HepG2 (cell line): Measurements from ENCODE around the gene RABGGTA. TPM values are rescaled to one million over a fixed set of nuclear protein-coding genes. Genes with fewer than 3 reads are reported as not detected.

Source experiments
- ATAC-seq: fragments of 200-7000 bp; cut with Tn5 transposase; 3 replicates; pipeline ENCODE4 v1.9.1; 2020; ENCODE audit warnings: mild to moderate bottlenecking, moderate library complexity
- BruUV-seq: library from RNA; stranded (reverse); fragments of 400-500 nt; replicated peaks from 2 replicates; lab custom pipeline; 2021; lab: Mats Ljungman, UMichigan
- CTCF ChIA-PET: fragments of 300-600 bp; formaldehyde crosslinking; extraction: SDS; loops from one replicate; lab custom pipeline; 2021; ENCODE audit warnings: low total read pairs, inconsistent platforms, low intra/inter-chr PET ratio; lab: Yijun Ruan, JAX
- POLR2A ChIA-PET: fragments of 350-600 bp; sonication (Branson Sonifier 250); formaldehyde crosslinking; loops from one replicate; lab custom pipeline; 2020; ENCODE audit warnings: antibody characterized with exemption, inconsistent platforms; lab: Yijun Ruan, JAX
- DNase-seq: peaks from one replicate; pipeline ENCODE4 v3.0.0-alpha.2; 2015; ENCODE audit warnings: low spot score
- FAIRE-seq: peaks from 3 replicates; lab custom pipeline; 2011; peaks lifted over from hg19 to GRCh38; lab: Jason Lieb, UNC
- H2AFZ ChIP-seq: one replicate; pipeline ENCODE4 v1.6.1; 2011; ENCODE audit warnings: low read length, inconsistent platforms
- H3K27ac ChIP-seq: fragments of 300-600 bp; 3 replicates; pipeline ENCODE4 v1.8.0; 2011; ENCODE audit warnings: mixed run types, mild to moderate bottlenecking, mixed read lengths, low read length, inconsistent platforms; ENCODE audit not compliant: insufficient read depth; ENCODE audit errors: extremely low read length
- H3K27me3 ChIP-seq, 2 experiments: fragments of 200-600 bp in 1 of 2; 2 replicates in 1 of 2; 3 replicates in 1 of 2; pipeline versions ENCODE4 v1.6.0 to v1.8.0; 2011; ENCODE audit warnings: low read length in 2 of 2, mild to moderate bottlenecking in 2 of 2, moderate library complexity in 2 of 2, inconsistent platforms in 1 of 2; ENCODE audit not compliant: insufficient read depth in 2 of 2, control insufficient read depth in 1 of 2
- H3K36me3 ChIP-seq, 2 experiments: fragments of 200-600 bp in 1 of 2; replicated peaks in 1 of 2; 2 replicates in 1 of 2; 3 replicates in 1 of 2; pipeline versions ENCODE4 v1.5.1 to v1.8.0; 2011; ENCODE audit warnings: low read length in 2 of 2, inconsistent platforms in 1 of 2; ENCODE audit not compliant: insufficient read depth in 2 of 2, control insufficient read depth in 1 of 2
- H3K4me1 ChIP-seq: 2 replicates; pipeline ENCODE4 v1.5.1; 2012; ENCODE audit warnings: low read length, inconsistent platforms; ENCODE audit not compliant: insufficient read depth
- H3K4me2 ChIP-seq: 2 replicates; pipeline ENCODE4 v1.6.0; 2011; ENCODE audit warnings: low read depth, low read length, inconsistent platforms
- H3K4me3 ChIP-seq, 3 experiments: fragments of 200-600 bp in 1 of 3; sonication (generic), shearing (Covaris generic) in 1 of 3; replicated peaks in 1 of 3; 2 replicates each; pipeline ENCODE4 v1.5.1; 2011 to 2016; ENCODE audit warnings: low read length in 3 of 3, inconsistent platforms in 2 of 3, low read depth in 2 of 3, mild to moderate bottlenecking in 2 of 3, control low read depth in 1 of 3, mixed read lengths in 1 of 3; ENCODE audit not compliant: insufficient read depth in 1 of 3
- H3K79me2 ChIP-seq: one replicate; pipeline ENCODE4 v1.6.1; 2011; ENCODE audit warnings: low read length, inconsistent platforms; ENCODE audit not compliant: insufficient read depth
- H3K9ac ChIP-seq: 2 replicates; pipeline ENCODE4 v1.6.0; 2011; ENCODE audit warnings: mild to moderate bottlenecking, low read depth, low read length, inconsistent platforms; ENCODE audit not compliant: insufficient read depth
- H3K9me3 ChIP-seq: 2 replicates; pipeline ENCODE4 v1.5.1; 2012; ENCODE audit warnings: mild to moderate bottlenecking, low read length
- H4K20me1 ChIP-seq: 2 replicates; pipeline ENCODE4 v1.6.0; 2011; ENCODE audit warnings: inconsistent platforms, mild to moderate bottlenecking, low read length, moderate library complexity; ENCODE audit not compliant: insufficient read depth
- AGO2 ChIP-seq: fragments of 200-400 bp; formaldehyde crosslinking; optimal IDR thresholded peaks from 2 replicates; pipeline ENCODE3; 2017; ENCODE audit warnings: mild to moderate bottlenecking, low read depth, low read length, moderate library complexity
- GATAD1 ChIP-seq: IDR thresholded peaks from 2 replicates; pipeline ENCODE4 v1.6.1; 2016; ENCODE audit warnings: missing genetic modification reagents, missing compliant biosample characterization
- HDAC1 ChIP-seq: sonication (generic); formaldehyde crosslinking; IDR thresholded peaks from 2 replicates; pipeline ENCODE4 v1.5.1; 2020; ENCODE audit warnings: mild to moderate bottlenecking, missing genetic modification reagents
- HOXA3 ChIP-seq: sonication (generic); formaldehyde crosslinking; IDR thresholded peaks from 2 replicates; pipeline ENCODE4 v1.5.0; 2020; ENCODE audit warnings: missing genetic modification reagents
- NRL ChIP-seq: sonication (generic); formaldehyde crosslinking; IDR thresholded peaks from 2 replicates; pipeline ENCODE4 v1.5.0; 2020; ENCODE audit warnings: missing genetic modification reagents, mild to moderate bottlenecking, moderate library complexity, borderline replicate concordance
- REPIN1 ChIP-seq: sonication (generic); formaldehyde crosslinking; IDR thresholded peaks from 2 replicates; pipeline ENCODE4 v1.8.0; 2022; ENCODE audit warnings: missing genetic modification reagents, low read depth, mild to moderate bottlenecking, borderline replicate concordance
- RFX3 ChIP-seq: IDR thresholded peaks from 2 replicates; pipeline ENCODE4 v1.6.1; 2016; ENCODE audit warnings: missing biosample characterization, missing genetic modification reagents
- SP5 ChIP-seq: IDR thresholded peaks from 2 replicates; pipeline ENCODE4 v1.6.1; 2016; ENCODE audit warnings: low read depth, borderline replicate concordance
- TRIM24 ChIP-seq: sonication (generic); formaldehyde crosslinking; IDR thresholded peaks from 2 replicates; pipeline ENCODE4 v1.8.0; 2022; ENCODE audit warnings: mild to moderate bottlenecking, missing genetic modification reagents
- ZFP41 ChIP-seq: sonication (generic); formaldehyde crosslinking; IDR thresholded peaks from 2 replicates; pipeline ENCODE4 v1.4.0; 2020; ENCODE audit warnings: mild to moderate bottlenecking, missing genetic modification reagents, borderline replicate concordance
- ZNF224 ChIP-seq: sonication (generic); formaldehyde crosslinking; IDR thresholded peaks from 2 replicates; pipeline ENCODE4 v1.5.0; 2020; ENCODE audit warnings: mild to moderate bottlenecking, missing genetic modification reagents
- ZNF383 ChIP-seq: sonication (generic); formaldehyde crosslinking; IDR thresholded peaks from 2 replicates; pipeline ENCODE4 v1.4.0; 2020; ENCODE audit warnings: missing genetic modification reagents, mild to moderate bottlenecking, borderline replicate concordance
- ZNF577 ChIP-seq: sonication (generic); formaldehyde crosslinking; IDR thresholded peaks from 2 replicates; pipeline ENCODE4 v1.4.0; 2020; ENCODE audit warnings: mild to moderate bottlenecking, low read depth, missing genetic modification reagents, borderline replicate concordance
- ZNF598 ChIP-seq: sonication (generic); formaldehyde crosslinking; IDR thresholded peaks from 2 replicates; pipeline ENCODE4 v1.5.1; 2020; ENCODE audit warnings: mild to moderate bottlenecking, missing genetic modification reagents, borderline replicate concordance
- ZNF841 ChIP-seq: sonication (generic); formaldehyde crosslinking; IDR thresholded peaks from 2 replicates; pipeline ENCODE4 v1.8.1; 2023; ENCODE audit warnings: missing genetic modification reagents, borderline replicate concordance
- WGBS: methylation state at CpG from one replicate; pipeline ENCODE4 v1.1.6; 2017; ENCODE audit warnings: low lambda C conversion rate; 5-methylcytosine and 5-hydroxymethylcytosine counted together
- in situ Hi-C: cut with HindIII; loops from 2 replicates; pipeline ENCODE4 v1.10.0; 2017; ENCODE audit warnings: low pct_unique_long_range_greater_than_20kb; ENCODE audit not compliant: extremely low pct_ligation_motif_present
- intact Hi-C: fragments of 100-400 bp; cut with micrococcal nuclease; formaldehyde crosslinking; loops from one replicate; pipeline ENCODE4 v1.10.0; 2022; ENCODE audit not compliant: unreplicated experiment
- polyA plus RNA-seq, 8 experiments: library from polyadenylated mRNA; depleted of rRNA in 3 of 8; stranded (reverse) in 7 of 8; unstranded in 1 of 8; fragments of >200 nt; fragmentation: Illumina TruSeq in 4 of 8; extraction: Trizol in 4 of 8; gene quantifications; 2 replicates each; pipeline versions ENCODE4 v1.2.1 to v1.2.3, GENCODE V29; 2011 to 2016; ENCODE audit warnings: low read depth in 4 of 8, missing spikeins in 1 of 8, mixed read lengths in 1 of 8; ENCODE audit not compliant: insufficient read depth in 1 of 8
- total RNA-seq, 5 experiments: library from RNA; depleted of rRNA; stranded (reverse); fragments of >200 nt; fragmentation: Illumina TruSeq; extraction: Trizol; gene quantifications; 2 replicates each; pipeline ENCODE4 v1.2.3, GENCODE V29; 2016; ENCODE audit warnings: low read depth in 1 of 5
- TF ChIP-seq, protein P1 (sequence below): IDR thresholded peaks from 2 replicates; pipeline ENCODE4 v1.6.1; 2016; ENCODE audit warnings: low read depth, missing genetic modification reagents, missing compliant biosample characterization
- TF ChIP-seq, protein P2 (sequence below): sonication (generic); formaldehyde crosslinking; IDR thresholded peaks from 2 replicates; pipeline ENCODE4 v1.4.0; 2020; ENCODE audit warnings: missing genetic modification reagents, mild to moderate bottlenecking, borderline replicate concordance

RABGGTA gene
- total and polyA plus RNA-seq, 2 of the 13 experiments (the other 11 are each of a cell fraction or from before 2014, with no cell fraction given) = 57.9 to 90.8 TPM

DNA sequence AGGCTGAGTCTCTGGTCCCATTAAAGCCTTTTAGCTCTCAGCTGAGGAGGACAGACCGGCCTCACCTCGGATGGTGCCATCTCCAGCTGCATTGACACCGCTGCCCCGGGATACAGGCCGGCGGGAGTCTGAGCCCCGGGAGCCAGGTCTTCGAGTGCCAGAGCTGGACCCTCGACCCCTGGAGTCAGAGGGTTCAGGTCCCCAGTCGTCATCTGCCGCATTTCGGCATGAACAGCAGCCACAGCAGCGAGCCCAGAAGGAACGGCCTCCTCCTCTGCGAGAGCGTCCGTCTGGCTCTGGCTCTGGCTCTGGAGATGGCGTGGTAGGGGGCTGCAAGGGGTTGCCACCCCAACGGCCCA lies 9.4 kb downstream of the RABGGTA start:
- Histone ChIP-seq H3K79me2 (no peaks in the 10 kb centered on the region), H3K4me3 (no peak overlapping the region), H3K27ac (no peak overlapping the region), H4K20me1 (no peaks in the 10 kb centered on the region), H3K4me2 (no peak overlapping the region), H3K27me3 (no peaks in the 10 kb centered on the region), H3K36me3 (peaks cover 9 to 19% of the 10 kb centered on the region in 2 experiments; a peak in 4 of 5 replicates), H3K9ac (no peak overlapping the region), H3K4me1 (peaks cover 16% of the 10 kb centered on the region), H3K9me3 (no peaks in the 10 kb centered on the region), H2AFZ (no peak overlapping the region)
- WGBS = 89% methylated on average over 19 of the region's 19 CpGs
- POLR2A ChIA-PET = interaction anchor here (0.8 to 16.5 kb wide), 5 partner anchors 8 to 170 kb away, joined by 3 to 435 read pairs (median 8); partner anchors contain the start of genes DHRS1, NOP9, RABGGTA and TINF2
- DNase-seq = no peak
- no TSS peak for BruUV-seq
- intact Hi-C loops (no loop called here), in situ Hi-C loops (no loop called here)
- no peak for ATAC-seq
- no peak for TF ChIP-seq ZNF841 (CRISPR knock-in tag)
- no peak for TF ChIP-seq ZNF577 (CRISPR knock-in tag)
- TF ChIP-seq GATAD1 (CRISPR knock-in tag) = no peak
- no peak for TF ChIP-seq ZNF224 (CRISPR knock-in tag)
- no peak for TF ChIP-seq SP5
- TF ChIP-seq ZNF383 (CRISPR knock-in tag) = no peak
- no peak for TF ChIP-seq ZFP41 (CRISPR knock-in tag)
- no peak for TF ChIP-seq TRIM24 (CRISPR knock-in tag)
- no peak for TF ChIP-seq REPIN1 (CRISPR knock-in tag)
- TF ChIP-seq ZNF598 (CRISPR knock-in tag) = no peak
- peak; percentile 22 for TF ChIP-seq AGO2
- TF ChIP-seq, protein P1, sequence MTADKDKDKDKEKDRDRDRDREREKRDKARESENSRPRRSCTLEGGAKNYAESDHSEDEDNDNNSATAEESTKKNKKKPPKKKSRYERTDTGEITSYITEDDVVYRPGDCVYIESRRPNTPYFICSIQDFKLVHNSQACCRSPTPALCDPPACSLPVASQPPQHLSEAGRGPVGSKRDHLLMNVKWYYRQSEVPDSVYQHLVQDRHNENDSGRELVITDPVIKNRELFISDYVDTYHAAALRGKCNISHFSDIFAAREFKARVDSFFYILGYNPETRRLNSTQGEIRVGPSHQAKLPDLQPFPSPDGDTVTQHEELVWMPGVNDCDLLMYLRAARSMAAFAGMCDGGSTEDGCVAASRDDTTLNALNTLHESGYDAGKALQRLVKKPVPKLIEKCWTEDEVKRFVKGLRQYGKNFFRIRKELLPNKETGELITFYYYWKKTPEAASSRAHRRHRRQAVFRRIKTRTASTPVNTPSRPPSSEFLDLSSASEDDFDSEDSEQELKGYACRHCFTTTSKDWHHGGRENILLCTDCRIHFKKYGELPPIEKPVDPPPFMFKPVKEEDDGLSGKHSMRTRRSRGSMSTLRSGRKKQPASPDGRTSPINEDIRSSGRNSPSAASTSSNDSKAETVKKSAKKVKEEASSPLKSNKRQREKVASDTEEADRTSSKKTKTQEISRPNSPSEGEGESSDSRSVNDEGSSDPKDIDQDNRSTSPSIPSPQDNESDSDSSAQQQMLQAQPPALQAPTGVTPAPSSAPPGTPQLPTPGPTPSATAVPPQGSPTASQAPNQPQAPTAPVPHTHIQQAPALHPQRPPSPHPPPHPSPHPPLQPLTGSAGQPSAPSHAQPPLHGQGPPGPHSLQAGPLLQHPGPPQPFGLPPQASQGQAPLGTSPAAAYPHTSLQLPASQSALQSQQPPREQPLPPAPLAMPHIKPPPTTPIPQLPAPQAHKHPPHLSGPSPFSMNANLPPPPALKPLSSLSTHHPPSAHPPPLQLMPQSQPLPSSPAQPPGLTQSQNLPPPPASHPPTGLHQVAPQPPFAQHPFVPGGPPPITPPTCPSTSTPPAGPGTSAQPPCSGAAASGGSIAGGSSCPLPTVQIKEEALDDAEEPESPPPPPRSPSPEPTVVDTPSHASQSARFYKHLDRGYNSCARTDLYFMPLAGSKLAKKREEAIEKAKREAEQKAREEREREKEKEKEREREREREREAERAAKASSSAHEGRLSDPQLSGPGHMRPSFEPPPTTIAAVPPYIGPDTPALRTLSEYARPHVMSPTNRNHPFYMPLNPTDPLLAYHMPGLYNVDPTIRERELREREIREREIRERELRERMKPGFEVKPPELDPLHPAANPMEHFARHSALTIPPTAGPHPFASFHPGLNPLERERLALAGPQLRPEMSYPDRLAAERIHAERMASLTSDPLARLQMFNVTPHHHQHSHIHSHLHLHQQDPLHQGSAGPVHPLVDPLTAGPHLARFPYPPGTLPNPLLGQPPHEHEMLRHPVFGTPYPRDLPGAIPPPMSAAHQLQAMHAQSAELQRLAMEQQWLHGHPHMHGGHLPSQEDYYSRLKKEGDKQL (CRISPR knock-in tag) = no peak
- TF ChIP-seq RFX3 = no peak
- 0 out of 2 replicates have a peak, but pooled peaks have one; percentile 2 for TF ChIP-seq NRL (CRISPR knock-in tag)
- TF ChIP-seq HDAC1 (CRISPR knock-in tag) = no peak
- TF ChIP-seq HOXA3 (CRISPR knock-in tag) = no peak
- TF ChIP-seq, protein P2, sequence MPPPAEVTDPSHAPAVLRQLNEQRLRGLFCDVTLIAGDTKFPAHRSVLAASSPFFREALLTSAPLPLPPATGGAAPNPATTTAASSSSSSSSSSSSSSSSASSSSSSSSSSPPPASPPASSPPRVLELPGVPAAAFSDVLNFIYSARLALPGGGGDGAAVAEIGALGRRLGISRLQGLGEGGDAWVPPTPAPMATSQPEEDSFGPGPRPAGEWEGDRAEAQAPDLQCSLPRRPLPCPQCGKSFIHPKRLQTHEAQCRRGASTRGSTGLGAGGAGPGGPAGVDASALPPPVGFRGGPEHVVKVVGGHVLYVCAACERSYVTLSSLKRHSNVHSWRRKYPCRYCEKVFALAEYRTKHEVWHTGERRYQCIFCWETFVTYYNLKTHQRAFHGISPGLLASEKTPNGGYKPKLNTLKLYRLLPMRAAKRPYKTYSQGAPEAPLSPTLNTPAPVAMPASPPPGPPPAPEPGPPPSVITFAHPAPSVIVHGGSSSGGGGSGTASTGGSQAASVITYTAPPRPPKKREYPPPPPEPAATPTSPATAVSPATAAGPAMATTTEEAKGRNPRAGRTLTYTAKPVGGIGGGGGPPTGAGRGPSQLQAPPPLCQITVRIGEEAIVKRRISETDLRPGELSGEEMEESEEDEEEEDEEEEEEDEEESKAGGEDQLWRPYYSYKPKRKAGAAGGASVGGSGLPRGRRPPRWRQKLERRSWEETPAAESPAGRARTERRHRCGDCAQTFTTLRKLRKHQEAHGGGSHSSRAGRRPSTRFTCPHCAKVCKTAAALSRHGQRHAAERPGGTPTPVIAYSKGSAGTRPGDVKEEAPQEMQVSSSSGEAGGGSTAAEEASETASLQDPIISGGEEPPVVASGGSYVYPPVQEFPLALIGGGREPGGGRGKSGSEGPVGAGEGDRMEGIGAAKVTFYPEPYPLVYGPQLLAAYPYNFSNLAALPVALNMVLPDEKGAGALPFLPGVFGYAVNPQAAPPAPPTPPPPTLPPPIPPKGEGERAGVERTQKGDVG (CRISPR knock-in tag) = no peak
- CTCF ChIA-PET = no interaction called here
- no peak for FAIRE-seq
